OCI-LY3 (cell line): ENCODE measurements around the gene ZNF599.

ENCODE experiments used
- CTCF ChIP-seq: fragments of 200-600, 300-600 bp; sonication (generic); IDR thresholded peaks from 2 replicates; pipeline ENCODE4 v1.5.1; 2014; ENCODE audit warnings: antibody characterized with exemption, low read length, low read depth
- EZH2phosphoT487 ChIP-seq: fragments of 200-600 bp; shearing (Covaris generic); IDR thresholded peaks from 2 replicates; pipeline ENCODE4 v1.6.1; 2018; ENCODE audit warnings: antibody characterized with exemption, mixed run types, low read depth

- no peak for TF ChIP-seq EZH2phosphoT487
- TF ChIP-seq CTCF = no peak
Observed at GRCh38 chr19:34722353-34722752, 50.7 kb downstream of the ZNF599 start.
